ENCODE results near the gene TXNDC17.

DNA sequence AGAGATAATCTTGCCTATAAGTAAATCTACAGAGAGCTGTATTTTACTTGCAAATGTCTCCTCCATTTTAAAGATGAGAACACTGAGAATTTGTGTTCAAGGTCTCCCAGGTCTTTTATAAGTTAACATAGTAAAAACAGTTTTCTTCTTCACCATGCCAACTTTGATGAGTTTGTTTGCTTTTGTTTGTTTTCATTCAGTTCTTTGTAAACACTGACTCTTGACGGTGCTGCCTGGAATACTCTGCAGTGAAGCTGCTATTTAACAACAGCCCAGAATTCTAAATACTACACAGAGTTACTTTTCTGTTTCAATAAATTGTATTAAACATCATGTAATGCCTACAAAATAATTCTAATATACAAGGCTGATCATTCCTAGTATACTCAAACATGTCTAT lies 43.1 kb upstream of the TXNDC17 start:
- no peak for TF ChIP-seq CTCF (tag by site-specific recombination; IDR thresholded peaks at IDR 0.05)
- TF ChIP-seq OVOL3 (tag by site-specific recombination; IDR thresholded peaks at IDR 0.05): no peak
- TF ChIP-seq PBX3 (CRISPR knock-in tag; IDR thresholded peaks at IDR 0.05): no peak
- no peak for TF ChIP-seq ZFP37 (tag by site-specific recombination; IDR thresholded peaks at IDR 0.05)
- TF ChIP-seq YY1 (tag by site-specific recombination; IDR thresholded peaks at IDR 0.05): no peak
- TF ChIP-seq ZBTB48 (tag by site-specific recombination; IDR thresholded peaks at IDR 0.05): no peak
- TF ChIP-seq ZNF274 (IDR thresholded peaks at IDR 0.05; ENCODE audit: low read length): no peak
- TF ChIP-seq ZNF274 (tag by site-specific recombination; IDR thresholded peaks at IDR 0.05; ENCODE audit: borderline replicate concordance): no peak
- TF ChIP-seq REST (tag by site-specific recombination; IDR thresholded peaks at IDR 0.05): no peak
- no peak for TF ChIP-seq RBAK (tag by site-specific recombination; IDR thresholded peaks at IDR 0.05)
